GM12878 (cell line): Measurements from ENCODE around the gene COL13A1. TPM values are rescaled to one million over a fixed set of nuclear protein-coding genes. Genes with fewer than 3 reads are reported as not detected.
A peak's percentile ranks its signal among the peaks of the same experiment; 100 is the strongest.

Experiments
- ATF2 ChIP-seq: IDR thresholded peaks from 2 replicates; pipeline ENCODE4 v1.6.1; 2012; ENCODE audit warnings: low read length, inconsistent platforms
- BCL11A ChIP-seq: IDR thresholded peaks from 2 replicates; pipeline ENCODE4 v1.6.1; 2011; ENCODE audit warnings: low read depth, low read length
- BCL3 ChIP-seq: IDR thresholded peaks from 2 replicates; pipeline ENCODE4 v1.6.1; 2011; ENCODE audit warnings: borderline replicate concordance, low read depth, mild to moderate bottlenecking, moderate library complexity, low read length; ENCODE audit not compliant: insufficient read depth, poor library complexity, severe bottlenecking
- BRCA1 ChIP-seq: IDR thresholded peaks from 2 replicates; pipeline ENCODE4 v1.6.1; 2011; ENCODE audit warnings: low read depth, low read length, improper control_type of control experiment
- CREB1 ChIP-seq: IDR thresholded peaks from 2 replicates; pipeline ENCODE4 v1.6.1; 2012; ENCODE audit warnings: low read depth, mild to moderate bottlenecking, inconsistent platforms
- CREM ChIP-seq: IDR thresholded peaks from 2 replicates; pipeline ENCODE4 v1.6.1; 2014; ENCODE audit warnings: antibody characterized with exemption, low read depth
- DPF2 ChIP-seq: fragments of 450-650 bp; IDR thresholded peaks from 2 replicates; pipeline ENCODE4 v1.6.1; 2017; ENCODE audit warnings: mild to moderate bottlenecking
- EED ChIP-seq: sonication (generic); IDR thresholded peaks from 2 replicates; pipeline ENCODE4 v1.6.1; 2016; ENCODE audit warnings: antibody characterized with exemption, low read depth
- EP300 ChIP-seq, 2 experiments: fragments of 150-350 bp in 1 of 2; IDR thresholded peaks; 2 replicates each; pipeline ENCODE4 v1.6.1; 2011 to 2012; ENCODE audit warnings: low read depth in 2 of 2, low read length in 2 of 2, borderline replicate concordance in 1 of 2, improper control_type of control experiment in 1 of 2, inconsistent platforms in 1 of 2; ENCODE audit not compliant: control insufficient read depth in 1 of 2
- EZH2 ChIP-seq: IDR thresholded peaks from 2 replicates; pipeline ENCODE4 v1.6.1; 2012; ENCODE audit warnings: low read depth, mild to moderate bottlenecking, control low read depth, inconsistent platforms, low read length, borderline replicate concordance; ENCODE audit not compliant: control insufficient read depth
- FOXK2 ChIP-seq: fragments of 450-650 bp; IDR thresholded peaks from 2 replicates; pipeline ENCODE4 v1.6.1; 2017; ENCODE audit warnings: mild to moderate bottlenecking, moderate library complexity
- HDAC6 ChIP-seq: fragments of 200-600 bp; sonication (generic); IDR thresholded peaks from one replicate; pipeline ENCODE4 v1.8.0; 2017; ENCODE audit warnings: antibody characterized with exemption; ENCODE audit not compliant: unreplicated experiment
- HDGF ChIP-seq: fragments of 450-650 bp; IDR thresholded peaks from 2 replicates; pipeline ENCODE4 v1.6.1; 2016; ENCODE audit warnings: antibody characterized with exemption
- IKZF1 ChIP-seq: fragments of 450-650 bp; conservative IDR thresholded peaks from 2 replicates; pipeline ENCODE4 v1.6.1; 2017; ENCODE audit warnings: antibody characterized with exemption, mild to moderate bottlenecking
- IKZF2 ChIP-seq, 2 experiments: fragments of 450-650 bp; IDR thresholded peaks; 2 replicates each; pipeline ENCODE4 v1.6.1; 2017; ENCODE audit warnings: mild to moderate bottlenecking in 2 of 2, moderate library complexity in 2 of 2
- MTA2 ChIP-seq: fragments of 450-650 bp; IDR thresholded peaks from 2 replicates; pipeline ENCODE4 v1.6.1; 2016; ENCODE audit warnings: low read depth, mild to moderate bottlenecking, moderate library complexity
- MTA3 ChIP-seq: IDR thresholded peaks from 2 replicates; pipeline ENCODE4 v1.6.1; 2012; ENCODE audit warnings: low read length, inconsistent platforms, borderline replicate concordance
- MXI1 ChIP-seq: fragments of 150-350 bp; IDR thresholded peaks from 2 replicates; pipeline ENCODE4 v1.6.1; 2011; ENCODE audit warnings: low read depth, mild to moderate bottlenecking, inconsistent platforms, low read length, improper control_type of control experiment
- NBN ChIP-seq: fragments of 450-650 bp; IDR thresholded peaks from 2 replicates; pipeline ENCODE4 v1.6.1; 2016
- NFIC ChIP-seq: IDR thresholded peaks from 2 replicates; pipeline ENCODE4 v1.6.1; 2012; ENCODE audit warnings: low read depth, mild to moderate bottlenecking, inconsistent platforms, low read length, moderate library complexity
- NR2F1 ChIP-seq: fragments of 450-650 bp; conservative IDR thresholded peaks from 2 replicates; pipeline ENCODE4 v1.6.1; 2017; ENCODE audit warnings: mild to moderate bottlenecking
- RAD21 ChIP-seq: IDR thresholded peaks from 2 replicates; pipeline ENCODE4 v1.6.1; 2011; ENCODE audit warnings: mild to moderate bottlenecking, low read depth, low read length, moderate library complexity; ENCODE audit not compliant: insufficient read depth
- SREBF2 ChIP-seq: IDR thresholded peaks from 2 replicates; pipeline ENCODE4 v1.6.1; 2012; ENCODE audit warnings: mild to moderate bottlenecking, low read length
- TCF7 ChIP-seq: IDR thresholded peaks from 2 replicates; pipeline ENCODE4 v1.6.1; 2014; ENCODE audit warnings: antibody characterized with exemption, borderline replicate concordance
- USF1 ChIP-seq: IDR thresholded peaks from 2 replicates; pipeline ENCODE4 v1.6.1; 2011; ENCODE audit warnings: borderline replicate concordance, low read depth, mild to moderate bottlenecking, moderate library complexity, mixed read lengths, low read length; ENCODE audit not compliant: insufficient read depth; ENCODE audit errors: extremely low read length
- ZBED1 ChIP-seq: IDR thresholded peaks from 2 replicates; pipeline ENCODE4 v1.6.1; 2016; ENCODE audit warnings: borderline replicate concordance
- ZNF207 ChIP-seq: fragments of 450-650 bp; IDR thresholded peaks from 2 replicates; pipeline ENCODE4 v1.6.1; 2014; ENCODE audit warnings: antibody characterized with exemption, mild to moderate bottlenecking, borderline replicate concordance
- ZNF622 ChIP-seq: fragments of 450-650 bp; IDR thresholded peaks from 2 replicates; pipeline ENCODE4 v1.6.1; 2017; ENCODE audit warnings: mild to moderate bottlenecking, inconsistent platforms
- polyA plus RNA-seq, 11 experiments: library from polyadenylated mRNA; depleted of rRNA in 4 of 11; unstranded in 6 of 11; stranded (reverse) in 5 of 11; fragments of >200 nt; fragmentation: Nextera tagmentation in 4 of 11; fragmentation: Illumina TruSeq in 1 of 11; extraction: Ambion mirVana in 4 of 11; extraction: Trizol in 1 of 11; gene quantifications; 1 replicate in 1 of 11; 2 replicates in 10 of 11; pipeline versions ENCODE4 v1.2.1 to v1.2.3, GENCODE V29; 2011 to 2016; ENCODE audit warnings: inconsistent platforms in 2 of 11, missing spikeins in 2 of 11, low read depth in 1 of 11
- total RNA-seq, 4 experiments: library from RNA; depleted of rRNA in 3 of 4; stranded (reverse); fragments of >200 nt in 3 of 4; fragmentation: Illumina TruSeq in 1 of 4; extraction: Trizol in 1 of 4; gene quantifications; 2 replicates each; pipeline versions ENCODE4 v1.2.1 to v1.2.3, GENCODE V29; 2013 to 2021

The COL13A1 gene
- total and polyA plus RNA-seq, 10 of the 15 experiments (the other 5 are each of a cell fraction or from before 2014, with no cell fraction given) = 0.03 to 0.15 (median 0.05) TPM; not detected in 7

- TF ChIP-seq FOXK2 (no peak), NBN (no peak), SREBF2 (no peak), EP300 (IDR thresholded peaks at IDR 0.05; ENCODE audit: borderline replicate concordance in 1 of 2, control insufficient read depth in 1 of 2, low read depth in 2 of 2, low read length in 2 of 2) (no peak), EZH2 (no peak), IKZF1 (peak; percentile 53), MTA2 (peak; percentile 46; the same call in 1 of the 2 replicates), NR2F1 (peak; percentile 49), BRCA1 (no peak), DPF2 (peak; percentile 45; the same call in 1 of the 2 replicates), BCL11A (no peak), MTA3 (no peak), ZNF207 (no peak), CREM (no peak), CREB1 (no peak), HDAC6 (no peak), ZBED1 (no peak), HDGF (no peak), EED (no peak), IKZF2 (IDR thresholded peaks at IDR 0.05) (peak; percentile 39 to 41; a peak in 2 of 4 replicates), MXI1 (no peak), BCL3 (no peak), ATF2 (no peak), NFIC (no peak), TCF7 (no peak), USF1 (no peak), RAD21 (no peak), ZNF622 (no peak)
These were observed 152.1 kb downstream of the COL13A1 start (continued) for GRCh38 chr10:69953851-69954250.
